ENCODE measurements around the gene THAP11.
"Not testable (repeated sequence)": the region's sequence is repeated elsewhere in the genome, so short reads cannot be mapped to it uniquely, and the experiment has no call there.

- not testable (repeated sequence) for TF ChIP-seq CTCF (conservative IDR thresholded peaks at IDR 0.05 in 1 of 2, IDR thresholded peaks at IDR 0.05 in 1 of 2; ENCODE audit: extremely low read depth in 1 of 2, insufficient read depth in 1 of 2, low read depth in 1 of 2, low read length in 2 of 2); EZH2 (IDR thresholded peaks at IDR 0.05; ENCODE audit: borderline replicate concordance, low read length)
Measured at GRCh38 chr16:67837190-67837589, 4.9 kb upstream of the THAP11 start.

Measured in mammary epithelial cell (primary cell).